GM23248 (cell line): ENCODE results near the gene SPSB4. TPM values are rescaled to one million over a fixed set of nuclear protein-coding genes. Genes with fewer than 3 reads are reported as not detected.

ENCODE experiments used
- DNase-seq: peaks from one replicate; pipeline ENCODE4 v3.0.0-alpha.2; 2015
- H2AFZ ChIP-seq: fragments of 200-600 bp; sonication (generic); 2 replicates; pipeline ENCODE4 v1.6.1; 2016; ENCODE audit warnings: antibody characterized with exemption
- H3F3A ChIP-seq: fragments of 200-600 bp; sonication (generic); 2 replicates; pipeline ENCODE4 v1.6.1; 2016; ENCODE audit warnings: mild to moderate bottlenecking, antibody characterized with exemption, mixed run types; ENCODE audit not compliant: insufficient read depth
- H3K27ac ChIP-seq: fragments of 200-600 bp; sonication (generic); 2 replicates; pipeline ENCODE4 v1.5.1; 2016; ENCODE audit warnings: mild to moderate bottlenecking
- H3K27me3 ChIP-seq: fragments of 200-600 bp; sonication (generic); replicated peaks from 2 replicates; pipeline ENCODE4 v1.6.1; 2016; ENCODE audit warnings: mild to moderate bottlenecking; ENCODE audit not compliant: insufficient read depth
- H3K36me3 ChIP-seq: fragments of 200-600 bp; sonication (generic); 2 replicates; pipeline ENCODE4 v1.6.1; 2016; ENCODE audit warnings: low read depth, mild to moderate bottlenecking
- H3K4me1 ChIP-seq: fragments of 200-600 bp; sonication (generic); 2 replicates; pipeline ENCODE4 v1.6.1; 2016; ENCODE audit warnings: mild to moderate bottlenecking; ENCODE audit not compliant: insufficient read depth
- H3K4me2 ChIP-seq: fragments of 200-600 bp; sonication (generic); one replicate; pipeline ENCODE4 v1.6.1; 2016; ENCODE audit warnings: mild to moderate bottlenecking; ENCODE audit not compliant: unreplicated experiment
- H3K4me3 ChIP-seq: fragments of 200-600 bp; sonication (generic); 2 replicates; pipeline ENCODE4 v1.5.1; 2016; ENCODE audit warnings: mild to moderate bottlenecking
- H3K79me2 ChIP-seq: fragments of 200-600 bp; sonication (generic); 2 replicates; pipeline ENCODE4 v1.6.1; 2016; ENCODE audit warnings: mild to moderate bottlenecking; ENCODE audit not compliant: insufficient read depth
- H3K9ac ChIP-seq: fragments of 200-600 bp; sonication (generic); 2 replicates; pipeline ENCODE4 v1.6.1; 2016; ENCODE audit warnings: mild to moderate bottlenecking
- H3K9me2 ChIP-seq: fragments of 200-600 bp; sonication (generic); 2 replicates; pipeline ENCODE4 v1.6.1; 2016; ENCODE audit warnings: mixed run types, mild to moderate bottlenecking, moderate library complexity; ENCODE audit not compliant: insufficient read depth
- H3K9me3 ChIP-seq: fragments of 200-600 bp; sonication (generic); one replicate; pipeline ENCODE4 v1.6.1; 2017; ENCODE audit warnings: low read depth
- H4K20me1 ChIP-seq: fragments of 200-600 bp; sonication (generic); 2 replicates; pipeline ENCODE4 v1.6.0; 2016; ENCODE audit not compliant: insufficient read depth
- EZH2 ChIP-seq: fragments of 200-600 bp; sonication (generic); IDR thresholded peaks from 2 replicates; pipeline ENCODE4 v1.6.1; 2018; ENCODE audit warnings: antibody characterized with exemption, mild to moderate bottlenecking; ENCODE audit not compliant: insufficient read depth, poor library complexity, severe bottlenecking
- EZH2phosphoT487 ChIP-seq: fragments of 200-600 bp; sonication (generic); IDR thresholded peaks from 2 replicates; pipeline ENCODE4 v1.6.1; 2018; ENCODE audit warnings: antibody characterized with exemption, moderate library complexity, mild to moderate bottlenecking, low read depth; ENCODE audit not compliant: insufficient read depth
- WGBS, 2 experiments: methylation state at CpG; one replicate each; pipeline ENCODE4 v1.1.6; 2015 to 2017; ENCODE audit warnings: low lambda C conversion rate in 2 of 2, low coverage in 1 of 2; ENCODE audit errors: missing lambda C conversion rate in 2 of 2; 5-methylcytosine and 5-hydroxymethylcytosine counted together
- in situ Hi-C: fragments of 300-500 bp; cut with MboI; formaldehyde crosslinking; loops from 2 replicates; pipeline ENCODE4 v1.15.0; 2020
- polyA plus RNA-seq: library from polyadenylated mRNA; unstranded; fragments of >200 nt; fragmentation: Nextera tagmentation; extraction: Ambion mirVana; gene quantifications from 2 replicates; pipeline ENCODE4 v1.2.1, GENCODE V29; 2016
- total RNA-seq: library from RNA; depleted of rRNA; stranded (reverse); fragments of >200 nt; shearing (Covaris generic); gene quantifications from 2 replicates; pipeline ENCODE4 v1.2.3, GENCODE V29; 2014

The SPSB4 gene
- total and polyA plus RNA-seq, 2 experiments from 2014 or later: not detected

DNA sequence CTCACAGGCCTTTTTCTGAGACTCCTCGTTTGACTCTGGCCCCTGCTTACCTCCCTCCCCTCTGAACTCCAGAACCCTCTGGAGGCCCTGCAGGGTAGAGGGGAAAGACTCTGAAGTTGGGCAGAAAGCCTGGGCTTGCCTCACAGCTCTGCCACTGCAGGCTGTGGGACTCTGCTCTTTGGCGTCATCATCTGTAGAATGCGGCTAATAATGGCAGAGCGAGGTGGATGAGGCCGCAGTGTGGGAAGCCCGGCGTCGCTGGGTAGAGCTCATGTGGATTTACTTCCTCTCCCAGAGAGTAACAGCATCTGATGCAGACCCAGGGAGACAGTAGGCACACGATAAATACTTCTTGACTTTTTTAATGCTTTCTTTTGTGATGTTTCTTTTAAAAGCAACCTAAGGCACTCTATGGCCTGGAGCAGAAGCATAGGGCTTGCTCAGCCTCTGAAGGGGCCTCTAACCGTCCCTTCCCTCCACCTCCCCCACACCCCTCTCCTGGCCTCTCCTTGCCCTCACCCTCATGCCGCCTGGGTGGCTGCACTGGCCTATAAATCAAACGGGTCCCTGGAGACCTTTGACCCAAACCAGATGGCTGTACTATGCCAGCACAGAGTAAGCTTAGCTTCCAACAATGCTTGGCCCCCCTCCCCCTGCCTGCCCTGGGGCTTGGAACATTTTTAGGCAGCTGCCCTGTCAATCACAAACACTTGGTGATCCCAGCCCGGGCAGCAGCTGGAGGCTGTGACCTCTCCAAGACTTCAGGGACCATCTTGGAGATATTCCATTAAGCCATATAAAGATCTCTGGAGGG lies 32.9 kb downstream of the SPSB4 start:
- in situ Hi-C loops: no loop called here
- no peak overlapping the region for H3K4me2 ChIP-seq

DNA sequence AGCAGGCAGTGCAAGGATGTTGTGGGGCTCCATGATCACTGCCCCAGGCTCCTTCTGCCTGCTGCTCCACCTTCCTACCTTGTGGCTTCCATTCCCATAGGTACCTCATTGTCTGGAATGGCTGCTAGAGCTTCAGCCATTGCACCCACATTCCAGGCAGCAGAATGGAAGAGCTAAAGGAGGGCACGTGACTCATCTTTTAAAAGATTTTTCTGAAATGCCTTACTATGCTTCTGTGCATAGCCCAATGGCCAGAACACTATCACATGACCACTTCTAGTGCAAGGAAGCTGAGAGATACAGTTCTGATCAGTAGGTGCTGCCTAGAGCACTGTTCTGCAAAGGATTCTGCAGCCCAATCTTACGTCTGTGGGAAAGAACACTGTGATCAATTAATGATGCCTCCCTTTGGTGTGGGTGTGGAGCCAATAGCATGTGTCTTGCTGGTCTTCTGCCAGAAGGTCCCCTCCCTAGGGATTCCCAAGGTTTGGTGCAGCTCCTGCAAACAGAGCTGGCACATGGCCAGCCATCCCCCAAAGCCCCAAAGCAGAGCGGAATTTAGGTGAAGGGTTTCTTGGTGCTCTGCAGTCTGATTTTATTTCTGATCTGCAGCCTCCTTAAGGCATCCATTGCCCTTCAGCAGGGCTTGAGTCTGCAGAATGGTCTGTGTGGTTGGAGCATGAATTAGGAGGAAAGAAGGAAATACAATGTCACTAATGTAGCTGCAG lies 34.4 kb downstream of the SPSB4 start:
- H3K9me3 ChIP-seq: no peaks in the 10 kb centered on the region
- no peaks in the 10 kb centered on the region for H3F3A ChIP-seq
- H3K4me1 ChIP-seq: no peaks in the 10 kb centered on the region
- 51 to 54% methylated on average over 3 of the region's 3 CpGs for WGBS, 2 experiments
- no peak overlapping the region for H3K4me3 ChIP-seq
- no peaks in the 10 kb centered on the region for H3K9me2 ChIP-seq
- no peak overlapping the region for H3K4me2 ChIP-seq
- H3K36me3 ChIP-seq: no peaks in the 10 kb centered on the region
- in situ Hi-C loops: no loop called here
- H3K27ac ChIP-seq: no peak overlapping the region
- TF ChIP-seq EZH2 (no peak), EZH2phosphoT487 (no peak)
- H3K27me3 ChIP-seq: 0 out of 2 replicates have a peak, but pooled peaks cover 4% of the 10 kb centered on the region
- DNase-seq: no peak
- no peak overlapping the region for H3K9ac ChIP-seq
- H3K79me2 ChIP-seq: no peaks in the 10 kb centered on the region
- no peaks in the 10 kb centered on the region for H4K20me1 ChIP-seq
- H2AFZ ChIP-seq: no peak overlapping the region

More for the DNA sequence above, 32.9 kb downstream of the SPSB4 start:
- no peaks in the 10 kb centered on the region for H3K27me3 ChIP-seq
- DNase-seq: no peak
- no peaks in the 10 kb centered on the region for H3F3A ChIP-seq
- WGBS, 2 experiments: 61 to 67% methylated on average over 13 of the region's 13 CpGs
- no peak overlapping the region for H3K9ac ChIP-seq
- no peak overlapping the region for H2AFZ ChIP-seq
- no peaks in the 10 kb centered on the region for H3K9me2 ChIP-seq
- no peaks in the 10 kb centered on the region for H3K4me1 ChIP-seq
- no peaks in the 10 kb centered on the region for H4K20me1 ChIP-seq
- no peaks in the 10 kb centered on the region for H3K36me3 ChIP-seq
- no peaks in the 10 kb centered on the region for H3K79me2 ChIP-seq
- no peak overlapping the region for H3K4me3 ChIP-seq
- TF ChIP-seq EZH2: no peak
- TF ChIP-seq EZH2phosphoT487: no peak
- no peak overlapping the region for H3K27ac ChIP-seq
- H3K9me3 ChIP-seq: no peaks in the 10 kb centered on the region

DNA sequence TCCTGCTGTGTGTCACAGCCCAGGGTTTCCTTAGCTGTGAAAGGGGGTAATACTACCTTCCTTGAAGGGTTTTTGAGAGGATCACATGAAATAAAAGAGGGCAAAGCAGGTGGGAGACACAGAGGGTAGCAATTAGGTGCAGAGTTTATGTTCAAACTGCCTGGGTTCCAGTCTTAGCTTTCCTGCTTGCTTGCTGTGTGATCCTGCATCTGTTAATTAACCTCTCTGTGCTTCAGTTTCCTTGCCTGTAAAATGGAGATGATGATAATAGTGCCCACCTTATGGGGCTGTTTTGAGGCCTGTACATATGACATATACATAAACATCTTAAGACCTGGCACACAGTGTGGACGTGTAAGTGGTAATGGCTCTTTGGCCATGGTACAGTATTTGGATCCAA lies 35.0 kb downstream of the SPSB4 start:
- no peaks in the 10 kb centered on the region for H3K9me2 ChIP-seq
- H3K79me2 ChIP-seq: no peaks in the 10 kb centered on the region
- H3K4me1 ChIP-seq: no peaks in the 10 kb centered on the region
- 33% methylated on average over 1 of the region's 1 CpG for WGBS, 2 experiments
- no peak overlapping the region for H3K9ac ChIP-seq
- no peak overlapping the region for H3K4me2 ChIP-seq
- H3K27ac ChIP-seq: no peak overlapping the region
- no peaks in the 10 kb centered on the region for H3K36me3 ChIP-seq
- TF ChIP-seq EZH2 (no peak), EZH2phosphoT487 (no peak)
- H3F3A ChIP-seq: no peaks in the 10 kb centered on the region
- in situ Hi-C loops: no loop called here
- H4K20me1 ChIP-seq: no peaks in the 10 kb centered on the region
- H2AFZ ChIP-seq: no peak overlapping the region
- no peak overlapping the region for H3K4me3 ChIP-seq
- no peak for DNase-seq
- H3K27me3 ChIP-seq: 0 out of 2 replicates have a peak, but pooled peaks cover 11% of the 10 kb centered on the region
- no peaks in the 10 kb centered on the region for H3K9me3 ChIP-seq

DNA sequence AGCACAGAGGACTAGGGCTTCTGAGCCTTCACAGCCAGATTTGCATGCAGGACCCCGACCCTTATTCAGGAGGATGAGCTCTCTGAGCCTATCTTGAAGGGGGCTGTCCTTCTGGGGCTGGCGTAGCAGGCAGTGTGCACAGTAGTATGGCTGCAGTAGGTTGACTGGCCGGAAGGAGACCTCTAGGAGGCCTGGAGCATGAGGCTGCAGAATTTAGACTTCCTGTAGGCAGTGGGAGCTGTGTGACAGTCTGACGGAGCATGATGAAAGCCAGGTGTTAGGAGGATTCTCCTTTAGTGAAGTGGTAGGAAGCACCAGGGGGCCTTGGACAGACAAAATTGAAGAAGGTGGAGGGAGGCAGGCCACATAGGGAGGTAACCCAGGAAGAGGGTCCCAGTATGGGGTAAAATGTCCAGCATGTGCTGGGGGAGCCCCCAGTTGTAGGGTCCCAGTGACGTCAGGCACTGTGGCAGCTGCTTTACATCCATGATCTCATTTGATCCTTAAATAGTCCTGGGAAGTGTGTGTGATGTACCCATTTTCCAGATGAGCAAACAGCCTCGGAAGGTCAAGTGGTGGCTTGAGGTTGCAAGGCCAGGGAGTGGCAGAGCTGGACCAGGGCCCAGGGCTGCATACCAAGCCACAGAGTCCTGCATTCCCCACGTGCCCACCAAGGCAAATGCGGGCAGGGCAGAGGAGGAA lies 36.1 kb downstream of the SPSB4 start:
- no peaks in the 10 kb centered on the region for H3K4me1 ChIP-seq
- H3K27me3 ChIP-seq: 0 out of 2 replicates have a peak, but pooled peaks cover 12% of the 10 kb centered on the region

More for the DNA sequence above, 36.1 kb downstream of the SPSB4 start:
- in situ Hi-C loops: no loop called here
- no peak overlapping the region for H3K27ac ChIP-seq
- no peaks in the 10 kb centered on the region for H3K9me3 ChIP-seq
- TF ChIP-seq EZH2phosphoT487 (no peak), EZH2 (no peak)
- 60 to 64% methylated on average over 8 of the region's 8 CpGs for WGBS, 2 experiments
- H3K4me2 ChIP-seq: no peak overlapping the region
- H3K9me2 ChIP-seq: no peaks in the 10 kb centered on the region
- no peaks in the 10 kb centered on the region for H4K20me1 ChIP-seq
- H3K4me3 ChIP-seq: no peak overlapping the region
- no peaks in the 10 kb centered on the region for H3K36me3 ChIP-seq
- H3F3A ChIP-seq: no peaks in the 10 kb centered on the region
- no peak overlapping the region for H3K9ac ChIP-seq
- no peaks in the 10 kb centered on the region for H3K79me2 ChIP-seq
- no peak for DNase-seq
- H2AFZ ChIP-seq: no peak overlapping the region
